Subcutaneous abdominal adipose tissue (tissue), 5 donors: Measurements from ENCODE around the gene CAPN12.

Experiments
- H3K27ac ChIP-seq: one replicate; pipeline ENCODE4 v1.7.0; 2013; ENCODE audit warnings: low read depth, mild to moderate bottlenecking, inconsistent platforms, low read length, moderate library complexity
- H3K27me3 ChIP-seq, 5 donors: one replicate each; pipeline ENCODE4 v1.7.0; 2013; ENCODE audit warnings: low read length in 5 of 5, inconsistent platforms in 1 of 5; ENCODE audit not compliant: control insufficient read depth in 5 of 5, insufficient read depth in 4 of 5
- H3K36me3 ChIP-seq, 5 donors: one replicate each; pipeline ENCODE4 v1.7.0; 2013; ENCODE audit warnings: low read length in 5 of 5; ENCODE audit not compliant: control insufficient read depth in 5 of 5, insufficient read depth in 5 of 5
- H3K4me1 ChIP-seq, 5 donors: one replicate each; pipeline ENCODE4 v1.7.0; 2013; ENCODE audit warnings: low read length in 5 of 5, mild to moderate bottlenecking in 3 of 5, moderate library complexity in 1 of 5; ENCODE audit not compliant: control insufficient read depth in 5 of 5, insufficient read depth in 5 of 5
- H3K4me3 ChIP-seq, 5 donors: one replicate each; pipeline ENCODE4 v1.7.0; 2013; ENCODE audit warnings: low read length in 5 of 5, low read depth in 1 of 5
- H3K9ac ChIP-seq, 5 donors: one replicate each; pipeline ENCODE4 v1.7.0; 2013; ENCODE audit warnings: low read length in 5 of 5, mild to moderate bottlenecking in 4 of 5, moderate library complexity in 3 of 5
- H3K9me3 ChIP-seq, 5 donors: one replicate each; pipeline ENCODE4 v1.7.0; 2013; ENCODE audit warnings: low read length in 5 of 5; ENCODE audit not compliant: control insufficient read depth in 5 of 5
- donor health status: healthy.
- donor health status: healthy.
- donor health status: healthy.
- donor health status: healthy.
- donor health status: healthy.

CAPN12 gene

DNA sequence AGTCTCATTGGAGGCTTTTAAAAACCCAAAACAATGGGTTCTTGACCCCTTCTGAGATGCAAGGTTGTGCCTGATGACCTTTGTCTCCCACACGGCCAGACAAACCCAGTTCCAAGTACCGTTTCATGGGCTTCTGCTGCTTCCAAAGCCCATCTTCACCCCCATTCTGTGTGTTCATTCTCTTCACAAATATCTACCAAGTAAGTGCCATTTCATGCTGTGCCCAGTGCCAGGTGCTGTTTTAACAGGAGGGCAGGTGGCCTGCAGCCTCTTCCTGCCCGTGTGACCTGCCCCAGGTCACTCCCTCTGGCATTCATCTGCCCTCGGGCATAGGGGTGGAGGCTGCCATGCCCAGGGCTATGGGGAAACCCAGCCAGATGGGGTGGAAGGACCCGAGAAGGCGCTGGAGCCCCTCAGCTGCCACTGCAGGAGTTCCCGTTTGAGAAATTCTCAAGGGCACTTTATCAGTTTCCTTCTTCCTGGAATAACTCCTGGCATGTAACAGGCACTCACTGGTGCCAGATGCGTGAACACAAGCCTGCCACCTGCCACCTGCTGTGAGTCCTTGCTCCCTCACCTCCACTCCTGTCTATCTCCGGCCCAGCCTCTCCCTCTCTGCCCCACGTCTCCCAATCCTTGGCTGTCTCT is 12.5 kb downstream of the CAPN12 start:
- no peak overlapping the region for H3K4me3 ChIP-seq
- H3K27me3 ChIP-seq: no peaks in the 10 kb centered on the region
- peaks cover 0 to 48% (median 41%) of the 10 kb centered on the region in 5 donors for H3K36me3 ChIP-seq
- no peak overlapping the region for H3K27ac ChIP-seq
- H3K9ac ChIP-seq: no peak overlapping the region
- no peaks in the 10 kb centered on the region for H3K9me3 ChIP-seq
- H3K4me1 ChIP-seq: peaks cover 0 to 44% (median 0%) of the 10 kb centered on the region in 5 donors

GRCh38 chr19:38730731-38731589 is 13.3 kb downstream of the CAPN12 start:
- Histone ChIP-seq H3K27me3 (no peaks in the 10 kb centered on the region), H3K9me3 (no peaks in the 10 kb centered on the region), H3K9ac (no peak overlapping the region), H3K4me1 (peaks cover 0 to 40% (median 0%) of the 10 kb centered on the region in 5 donors), H3K27ac (no peak overlapping the region), H3K36me3 (peaks cover 0 to 56% (median 49%) of the 10 kb centered on the region in 5 donors), H3K4me3 (no peak overlapping the region)

DNA sequence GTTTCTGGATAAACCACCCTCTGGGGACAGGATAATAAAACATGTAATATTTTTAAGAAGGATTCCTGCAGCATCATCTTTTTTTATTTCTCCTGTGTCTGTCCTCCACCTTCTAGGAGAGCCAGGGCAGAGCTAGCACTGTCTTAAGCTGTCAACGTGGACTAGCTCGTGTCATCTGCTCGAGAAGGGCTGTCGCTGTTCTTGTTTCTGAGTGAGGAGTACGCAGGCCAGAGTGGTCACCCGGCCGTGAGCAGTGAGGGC is 13.9 kb downstream of the CAPN12 start:
- Histone ChIP-seq H3K27me3 (no peaks in the 10 kb centered on the region), H3K4me1 (peaks cover 0 to 40% (median 0%) of the 10 kb centered on the region in 5 donors), H3K9me3 (no peaks in the 10 kb centered on the region), H3K4me3 (no peak overlapping the region), H3K36me3 (peaks cover 0 to 62% (median 55%) of the 10 kb centered on the region in 5 donors), H3K9ac (no peak overlapping the region), H3K27ac (no peak overlapping the region)

DNA sequence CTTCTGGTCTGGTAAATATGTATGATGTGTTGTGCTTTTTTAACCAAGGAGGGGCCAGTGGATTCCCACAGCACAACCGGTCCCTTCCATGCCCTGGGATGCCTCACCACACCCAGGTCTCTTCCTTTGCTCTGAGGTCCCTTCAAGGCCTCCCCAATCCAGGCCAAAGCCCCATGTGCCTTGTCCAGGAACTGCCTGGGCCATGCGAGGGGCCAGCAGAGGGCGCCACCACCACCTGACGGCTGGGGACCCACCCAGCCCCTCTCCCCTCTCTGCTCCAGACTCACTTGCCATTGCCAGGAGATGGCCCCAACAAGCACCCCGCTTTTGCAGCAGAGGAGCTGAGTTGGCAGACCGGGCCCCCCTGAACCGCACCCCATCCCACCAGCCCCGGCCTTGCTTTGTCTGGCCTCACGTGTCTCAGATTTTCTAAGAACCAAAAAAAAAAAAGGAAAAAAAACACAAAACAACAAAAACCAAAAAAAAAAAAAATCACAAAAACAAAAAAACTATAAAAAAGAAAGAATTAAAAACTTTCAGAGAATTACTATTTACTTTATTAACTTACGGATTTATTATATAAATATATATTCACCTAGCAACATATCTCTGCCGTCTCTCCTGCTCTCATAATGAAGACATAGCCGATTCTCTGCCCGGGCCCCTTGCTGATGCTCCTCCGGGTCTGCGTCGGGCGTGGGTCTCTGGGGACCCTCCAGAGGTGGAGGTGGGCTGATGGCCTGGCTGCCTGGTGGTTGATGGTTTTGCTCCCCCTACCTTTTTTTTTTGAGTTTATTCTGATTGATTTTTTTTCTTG is 14.4 kb downstream of the CAPN12 start:
- Histone ChIP-seq H3K9ac (no peak overlapping the region), H3K9me3 (no peaks in the 10 kb centered on the region), H3K27me3 (no peaks in the 10 kb centered on the region), H3K36me3 (peaks cover 0 to 67% (median 60%) of the 10 kb centered on the region in 5 donors), H3K4me3 (no peak overlapping the region), H3K4me1 (peaks cover 0 to 36% (median 0%) of the 10 kb centered on the region in 5 donors), H3K27ac (no peak overlapping the region)

DNA sequence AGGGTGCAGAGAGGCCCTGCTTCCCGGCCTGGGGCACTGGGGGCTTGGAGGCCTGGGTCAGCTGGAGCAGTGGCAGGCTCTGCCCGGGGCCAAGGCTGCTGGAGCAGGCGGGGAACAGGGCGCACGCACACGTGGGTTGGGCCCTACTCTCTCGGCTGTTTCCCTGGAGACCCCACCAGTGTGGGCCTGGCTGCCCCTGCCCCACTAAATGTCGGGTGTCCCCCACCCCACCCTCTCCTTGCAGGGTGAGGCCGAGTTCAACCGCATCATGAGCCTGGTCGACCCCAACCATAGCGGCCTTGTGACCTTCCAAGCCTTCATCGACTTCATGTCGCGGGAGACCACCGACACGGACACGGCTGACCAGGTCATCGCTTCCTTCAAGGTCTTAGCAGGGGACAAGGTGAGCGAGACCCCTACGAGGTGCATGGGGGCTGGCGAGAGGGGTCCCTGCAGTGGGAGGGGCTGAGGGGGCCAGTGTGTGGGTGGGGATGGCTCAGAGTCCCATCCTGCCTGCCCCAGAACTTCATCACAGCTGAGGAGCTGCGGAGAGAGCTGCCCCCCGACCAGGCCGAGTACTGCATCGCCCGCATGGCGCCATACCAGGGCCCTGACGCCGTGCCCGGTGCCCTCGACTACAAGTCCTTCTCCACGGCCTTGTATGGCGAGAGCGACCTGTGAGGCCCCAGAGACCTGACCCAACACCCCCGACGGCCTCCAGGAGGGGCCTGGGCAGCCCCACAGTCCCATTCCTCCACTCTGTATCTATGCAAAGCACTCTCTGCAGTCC is 15.3 kb downstream of the CAPN12 start:
- H3K27ac ChIP-seq: no peak overlapping the region
- no peaks in the 10 kb centered on the region for H3K27me3 ChIP-seq
- H3K36me3 ChIP-seq: peaks cover 0 to 76% (median 69%) of the 10 kb centered on the region in 5 donors
- peaks cover 0 to 29% (median 0%) of the 10 kb centered on the region in 5 donors for H3K4me1 ChIP-seq
- no peak overlapping the region for H3K9ac ChIP-seq
- no peak overlapping the region for H3K4me3 ChIP-seq
- H3K9me3 ChIP-seq: no peaks in the 10 kb centered on the region

DNA sequence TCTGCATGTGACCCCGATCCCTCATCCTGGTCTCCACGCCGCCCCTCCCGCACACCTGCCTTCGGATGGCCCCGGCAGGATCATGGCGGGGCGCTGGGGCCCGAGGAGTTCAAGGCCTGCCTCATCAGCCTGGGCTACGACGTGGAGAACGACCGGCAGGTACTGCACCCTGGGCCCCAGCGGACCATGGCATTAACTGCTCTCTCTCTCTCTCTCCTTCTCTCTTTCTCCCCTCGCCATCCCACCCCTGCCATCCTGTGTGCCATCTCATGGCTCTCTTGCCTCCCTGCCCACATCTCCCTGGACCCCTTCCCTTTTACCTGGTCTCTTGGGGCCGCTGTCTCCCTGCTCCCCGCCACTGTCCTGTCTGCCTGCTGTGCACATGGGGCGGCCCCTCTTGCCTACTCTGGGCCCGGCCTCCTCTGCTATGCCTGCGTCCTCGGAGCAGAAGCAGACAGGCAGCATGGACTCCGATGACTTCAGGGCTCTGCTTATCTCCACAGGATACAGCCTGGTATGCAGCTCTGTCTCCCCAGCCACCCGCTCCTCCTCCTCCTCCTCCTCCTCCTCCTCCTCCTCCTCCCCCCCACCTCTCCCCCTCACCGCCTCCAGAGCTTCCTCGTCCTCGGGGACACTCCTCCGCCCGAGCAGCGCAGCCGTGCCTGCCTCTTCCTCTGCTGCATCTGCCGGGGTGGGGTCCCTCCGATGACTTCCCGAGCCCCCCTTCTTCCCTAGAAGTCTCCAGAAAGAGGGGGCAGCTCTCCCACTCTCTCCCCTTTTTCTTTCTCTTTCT is 16.2 kb downstream of the CAPN12 start:
- no peaks in the 10 kb centered on the region for H3K9me3 ChIP-seq
- no peaks in the 10 kb centered on the region for H3K27me3 ChIP-seq
- H3K36me3 ChIP-seq: peaks cover 0 to 85% (median 78%) of the 10 kb centered on the region in 5 donors
- H3K9ac ChIP-seq: no peak overlapping the region
- H3K4me1 ChIP-seq: peaks cover 0 to 24% (median 0%) of the 10 kb centered on the region in 5 donors
- no peak overlapping the region for H3K4me3 ChIP-seq
- no peak overlapping the region for H3K27ac ChIP-seq

DNA sequence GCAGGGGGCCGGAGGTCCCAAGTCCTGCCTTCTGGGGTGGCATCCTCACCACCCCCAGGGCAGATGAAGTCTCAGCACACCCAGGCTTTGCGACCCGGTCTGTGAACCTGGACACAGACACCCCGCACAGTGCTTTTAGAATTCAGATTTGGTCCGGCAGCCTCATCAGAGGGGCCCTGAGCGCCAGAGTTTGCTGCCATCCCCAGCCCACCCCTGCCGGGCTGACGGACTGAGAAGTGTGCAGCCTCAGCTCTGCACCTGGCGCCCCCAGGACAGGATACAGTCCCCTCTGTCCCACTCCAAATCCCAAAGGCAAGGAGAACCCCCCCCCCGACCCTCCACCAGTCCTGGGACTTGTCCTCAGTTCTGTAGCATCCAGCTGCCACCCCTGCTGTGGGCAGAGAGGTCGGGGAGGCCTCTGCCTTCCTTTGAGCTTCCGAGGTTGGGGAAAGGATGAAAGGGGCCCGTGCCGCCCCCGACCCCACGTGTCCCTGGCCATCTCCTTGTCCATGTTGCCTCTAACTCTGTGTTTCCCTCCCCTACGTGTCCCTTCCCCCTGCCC is 16.9 kb downstream of the CAPN12 start:
- H3K36me3 ChIP-seq: peaks cover 0 to 92% (median 85%) of the 10 kb centered on the region in 5 donors
- no peaks in the 10 kb centered on the region for H3K9me3 ChIP-seq
- H3K4me1 ChIP-seq: peaks cover 0 to 24% (median 0%) of the 10 kb centered on the region in 5 donors
- no peak overlapping the region for H3K27ac ChIP-seq
- no peak overlapping the region for H3K9ac ChIP-seq
- no peaks in the 10 kb centered on the region for H3K27me3 ChIP-seq
- H3K4me3 ChIP-seq: no peak overlapping the region

DNA sequence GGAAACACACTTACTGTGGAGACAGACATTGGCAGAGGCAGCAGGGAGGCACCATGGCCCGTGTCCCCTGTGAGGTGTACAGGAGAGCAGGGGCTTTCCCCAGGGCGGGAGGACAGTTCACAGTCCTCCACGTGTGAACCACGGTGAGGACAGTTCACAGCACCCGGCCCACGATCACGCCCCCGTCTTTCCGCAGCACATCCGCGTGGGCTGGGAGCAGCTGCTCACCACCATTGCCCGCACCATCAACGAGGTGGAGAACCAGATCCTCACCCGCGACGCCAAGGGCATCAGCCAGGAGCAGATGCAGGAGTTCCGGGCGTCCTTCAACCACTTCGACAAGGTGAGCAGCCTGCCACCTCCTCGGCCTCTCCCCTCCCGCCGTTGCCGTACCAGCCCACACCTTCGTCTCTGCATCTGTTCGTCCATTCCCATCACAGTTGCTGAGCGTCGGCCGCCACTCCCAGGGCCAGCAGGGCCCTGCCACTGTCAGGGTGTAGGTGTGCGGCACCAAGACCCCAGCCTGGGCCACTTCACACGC is 17.4 kb downstream of the CAPN12 start:
- Histone ChIP-seq H3K9ac (no peak overlapping the region), H3K36me3 (peaks cover 0 to 94% (median 88%) of the 10 kb centered on the region in 5 donors), H3K4me3 (no peak overlapping the region), H3K27ac (no peak overlapping the region), H3K27me3 (no peaks in the 10 kb centered on the region), H3K4me1 (peaks cover 0 to 23% (median 0%) of the 10 kb centered on the region in 5 donors), H3K9me3 (no peaks in the 10 kb centered on the region)
